K562 (cell line): ENCODE data around the gene FILIP1L. TPM values are rescaled to one million over a fixed set of nuclear protein-coding genes. Genes with fewer than 3 reads are reported as not detected.

Experiments
- ATAC-seq: fragments of 200-7000 bp; cut with Tn5 transposase; 3 replicates; pipeline ENCODE4 v1.9.1; 2020; ENCODE audit warnings: moderate library complexity
- BruUV-seq: library from RNA; stranded (reverse); fragments of 400-500 nt; replicated peaks from 2 replicates; lab custom pipeline; 2021; lab: Mats Ljungman, UMichigan
- CTCF ChIA-PET: fragments of 300-600 bp; formaldehyde crosslinking; extraction: SDS; loops from one replicate; lab custom pipeline; 2021; ENCODE audit warnings: low intra/inter-chr PET ratio; lab: Yijun Ruan, JAX
- POLR2A ChIA-PET: fragments of 300-600, 350-650 bp; sonication (Branson Sonifier 250); formaldehyde crosslinking; extraction: SDS; loops from one replicate; lab custom pipeline; 2021; ENCODE audit warnings: antibody characterized with exemption, inconsistent platforms; lab: Yijun Ruan, JAX
- DNase-seq, 4 experiments: peaks; one replicate each; pipeline versions ENCODE4 v3.0.0 to v3.0.0-alpha.2; 2011 to 2018; ENCODE audit warnings: low spot score in 3 of 4, mixed read lengths in 3 of 4; ENCODE audit errors: extremely low read depth in 1 of 4
- FAIRE-seq: peaks from 2 replicates; lab custom pipeline; 2011; peaks lifted over from hg19 to GRCh38; lab: Jason Lieb, UNC
- H2AFZ ChIP-seq: 2 replicates; pipeline ENCODE4 v1.6.0; 2011; ENCODE audit warnings: low read depth, low read length, control low read depth, inconsistent platforms
- H3K27ac ChIP-seq: fragments of 200-600 bp; 3 replicates; pipeline ENCODE4 v1.8.0; 2011; ENCODE audit warnings: low read depth, mild to moderate bottlenecking, control low read depth, inconsistent platforms, low read length, moderate library complexity, mixed read lengths; ENCODE audit errors: extremely low read depth
- H3K27me3 ChIP-seq, 2 experiments: fragments of 300-600 bp in 1 of 2; 2 replicates in 1 of 2; 3 replicates in 1 of 2; pipeline versions ENCODE4 v1.6.0 to v1.8.0; 2011; ENCODE audit warnings: inconsistent platforms in 2 of 2, low read length in 2 of 2, mild to moderate bottlenecking in 1 of 2, mixed read lengths in 1 of 2, moderate library complexity in 1 of 2; ENCODE audit not compliant: control insufficient read depth in 2 of 2, insufficient read depth in 2 of 2
- H3K36me3 ChIP-seq: fragments of 300-600 bp; 3 replicates; pipeline ENCODE4 v1.8.0; 2011; ENCODE audit warnings: mild to moderate bottlenecking, low read length, inconsistent platforms; ENCODE audit not compliant: control insufficient read depth, insufficient read depth
- H3K4me1 ChIP-seq, 2 experiments: fragments of 200-600 bp in 1 of 2; replicated peaks in 1 of 2; 2 replicates in 1 of 2; 3 replicates in 1 of 2; pipeline versions ENCODE4 v1.5.1 to v1.8.0; 2011; ENCODE audit warnings: inconsistent platforms in 2 of 2, low read length in 2 of 2, mild to moderate bottlenecking in 1 of 2, mixed read lengths in 1 of 2, moderate library complexity in 1 of 2; ENCODE audit not compliant: control insufficient read depth in 2 of 2, insufficient read depth in 2 of 2
- H3K4me2 ChIP-seq: 2 replicates; pipeline ENCODE4 v1.6.1; 2011; ENCODE audit warnings: low read length, control low read depth, inconsistent platforms, mixed read lengths; ENCODE audit not compliant: insufficient read depth
- H3K4me3 ChIP-seq: fragments of 200-600 bp; sonication (generic), shearing (Covaris generic); 2 replicates; pipeline ENCODE4 v1.5.1; 2016; ENCODE audit warnings: control low read depth, inconsistent platforms
- H3K79me2 ChIP-seq: fragments of 200-600 bp; 3 replicates; pipeline ENCODE4 v1.8.0; 2011; ENCODE audit warnings: low read length, inconsistent platforms; ENCODE audit not compliant: control insufficient read depth, insufficient read depth
- H3K9ac ChIP-seq, 2 experiments: 2 replicates each; pipeline versions ENCODE4 v1.6.0 to v1.6.1; 2011; ENCODE audit warnings: low read depth in 2 of 2, low read length in 2 of 2, control low read depth in 1 of 2, inconsistent platforms in 1 of 2, mild to moderate bottlenecking in 1 of 2, mixed read lengths in 1 of 2; ENCODE audit not compliant: insufficient read depth in 1 of 2
- H3K9me1 ChIP-seq: one replicate; pipeline ENCODE4 v1.6.0; 2011; ENCODE audit warnings: inconsistent platforms, mild to moderate bottlenecking, low read length, moderate library complexity; ENCODE audit not compliant: control insufficient read depth, insufficient read depth
- H3K9me3 ChIP-seq: replicated peaks from 2 replicates; pipeline ENCODE4 v1.5.1; 2011; ENCODE audit warnings: low read depth, low read length, inconsistent platforms; ENCODE audit not compliant: control insufficient read depth, insufficient read depth
- H4K20me1 ChIP-seq: replicated peaks from 2 replicates; pipeline ENCODE4 v1.6.1; 2011; ENCODE audit warnings: low read length, inconsistent platforms, mixed read lengths; ENCODE audit not compliant: control insufficient read depth, insufficient read depth
- BRD4 ChIP-seq: fragments of 200-600 bp; sonication (generic); IDR thresholded peaks from 2 replicates; pipeline ENCODE4 v1.6.1; 2017; ENCODE audit warnings: inconsistent platforms
- CEBPB ChIP-seq: fragments of 450-650 bp; IDR thresholded peaks from 2 replicates; pipeline ENCODE4 v1.6.1; 2016; ENCODE audit warnings: missing genetic modification characterization, missing compliant biosample characterization
- EGR1 ChIP-seq: fragments of 450-650 bp; conservative IDR thresholded peaks from 2 replicates; pipeline ENCODE4 v1.6.1; 2017; ENCODE audit warnings: mild to moderate bottlenecking
- HSF4 ChIP-seq: fragments of 250-450 bp; sonication (Bioruptor Pico); IDR thresholded peaks from 2 replicates; pipeline ENCODE4 v2.1.2; 2022; ENCODE audit warnings: mild to moderate bottlenecking, moderate library complexity, borderline replicate concordance
- MCM5 ChIP-seq: fragments of 450-650 bp; IDR thresholded peaks from 2 replicates; pipeline ENCODE4 v1.6.1; 2016; ENCODE audit warnings: low read depth
- RAD21 ChIP-seq, 2 experiments: fragments of 250-450 bp in 1 of 2; fragments of 450-650 bp in 1 of 2; sonication (Bioruptor Pico) in 1 of 2; formaldehyde crosslinking in 1 of 2; IDR thresholded peaks in 1 of 2; conservative IDR thresholded peaks in 1 of 2; 2 replicates each; pipeline versions ENCODE4 v1.4.0 to v1.8.0; 2020 to 2022; ENCODE audit warnings: mild to moderate bottlenecking in 2 of 2, moderate library complexity in 1 of 2
- SAFB ChIP-seq: fragments of 200-400 bp; formaldehyde crosslinking; IDR thresholded peaks from 2 replicates; pipeline ENCODE4 v1.6.1; 2017; ENCODE audit warnings: low read depth, low read length, borderline replicate concordance
- STAT5B ChIP-seq: fragments of 250-450 bp; sonication (Bioruptor Pico); IDR thresholded peaks from 2 replicates; pipeline ENCODE4 v1.8.0; 2021; ENCODE audit warnings: mild to moderate bottlenecking, inconsistent platforms
- SUPT5H ChIP-seq: fragments of 450-650 bp; IDR thresholded peaks from 2 replicates; pipeline ENCODE4 v1.6.1; 2016
- TCF3 ChIP-seq: sonication (generic); formaldehyde crosslinking; IDR thresholded peaks from 2 replicates; pipeline ENCODE4 v1.4.0; 2020; ENCODE audit warnings: mild to moderate bottlenecking, missing genetic modification reagents
- ZNF143 ChIP-seq: sonication (generic); formaldehyde crosslinking; IDR thresholded peaks from 2 replicates; pipeline ENCODE4 v1.9.0; 2022; ENCODE audit warnings: mild to moderate bottlenecking, missing genetic modification reagents
- ZNF644 ChIP-seq: fragments of 200-800 bp; sonication (Bioruptor generic); IDR thresholded peaks from 2 replicates; pipeline ENCODE4 v1.6.1; 2016; ENCODE audit warnings: low read depth, missing genetic modification characterization, missing compliant biosample characterization
- ZNF717 ChIP-seq: fragments of 250-450 bp; sonication (Bioruptor Pico); IDR thresholded peaks from 2 replicates; pipeline ENCODE4 v1.5.0; 2021
- WGBS: fragments of 100-300 bp; shearing (Covaris generic); methylation state at CpG from one replicate; pipeline ENCODE4 v1.1.6; 2016; ENCODE audit warnings: low coverage, mixed read lengths; ENCODE audit not compliant: insufficient coverage; ENCODE audit errors: missing lambda C conversion rate; 5-methylcytosine and 5-hydroxymethylcytosine counted together
- in situ Hi-C: fragments of 300-500 bp; cut with MboI; formaldehyde crosslinking; loops from 4 replicates; pipeline ENCODE4 v1.15.0; 2018; ENCODE audit warnings: inconsistent platforms, mixed read lengths
- intact Hi-C: fragments of 100-400 bp; cut with micrococcal nuclease; formaldehyde crosslinking; loops from 2 replicates; pipeline ENCODE4 v1.14.2; 2022
- polyA plus RNA-seq, 8 experiments: library from polyadenylated mRNA; depleted of rRNA in 4 of 8; stranded (reverse) in 5 of 8; unstranded in 3 of 8; fragments of >200 nt; fragmentation: Nextera tagmentation in 2 of 8; fragmentation: Illumina TruSeq in 1 of 8; extraction: Ambion mirVana in 2 of 8; extraction: Trizol in 1 of 8; gene quantifications; 2 replicates each; pipeline versions ENCODE4 v1.2.1 to v1.2.3, GENCODE V29; 2011 to 2014; ENCODE audit warnings: inconsistent platforms in 1 of 8, missing spikeins in 1 of 8
- total RNA-seq, 7 experiments: library from RNA; depleted of rRNA in 6 of 7; stranded (reverse); fragments of >200 nt in 6 of 7; fragmentation: Illumina TruSeq in 2 of 7; extraction: Trizol in 2 of 7; gene quantifications; 2 replicates each; pipeline versions ENCODE4 v1.2.1 to v1.2.3, GENCODE V29; 2011 to 2021; ENCODE audit warnings: low replicate concordance in 1 of 7
- TF ChIP-seq, protein P1 (sequence below), 2 experiments: fragments of 250-450 bp in 1 of 2; fragments of 450-650 bp in 1 of 2; sonication (Bioruptor Pico) in 1 of 2; IDR thresholded peaks; 2 replicates each; pipeline versions ENCODE4 v1.6.1 to v1.8.0; 2016 to 2021; ENCODE audit warnings: mild to moderate bottlenecking in 2 of 2, moderate library complexity in 2 of 2, missing compliant biosample characterization in 1 of 2, missing genetic modification characterization in 1 of 2
- TF ChIP-seq, protein P2 (sequence below), 3 experiments: fragments of 200-800 bp in 1 of 3; sonication (Bioruptor generic) in 1 of 3; sonication (generic) in 1 of 3; formaldehyde crosslinking in 1 of 3; IDR thresholded peaks; 2 replicates each; pipeline versions ENCODE4 v1.6.1 to v1.8.0; 2016 to 2022; ENCODE audit warnings: mild to moderate bottlenecking in 2 of 3, missing compliant biosample characterization in 2 of 3, missing genetic modification characterization in 2 of 3, missing genetic modification reagents in 1 of 3
- TF ChIP-seq, protein P3 (sequence below): fragments of 250-450 bp; sonication (Bioruptor Pico); IDR thresholded peaks from 2 replicates; pipeline ENCODE4 v1.4.0; 2020; ENCODE audit warnings: mild to moderate bottlenecking
- TF ChIP-seq, protein P4 (sequence below): sonication (generic); formaldehyde crosslinking; IDR thresholded peaks from 2 replicates; pipeline ENCODE4 v1.8.1; 2023; ENCODE audit warnings: mild to moderate bottlenecking, missing genetic modification reagents

The FILIP1L gene
- total and polyA plus RNA-seq, 9 of the 15 experiments (the other 6 are each of a cell fraction or from before 2014, with no cell fraction given) = 0.50 to 2.1 (median 1.1) TPM

DNA sequence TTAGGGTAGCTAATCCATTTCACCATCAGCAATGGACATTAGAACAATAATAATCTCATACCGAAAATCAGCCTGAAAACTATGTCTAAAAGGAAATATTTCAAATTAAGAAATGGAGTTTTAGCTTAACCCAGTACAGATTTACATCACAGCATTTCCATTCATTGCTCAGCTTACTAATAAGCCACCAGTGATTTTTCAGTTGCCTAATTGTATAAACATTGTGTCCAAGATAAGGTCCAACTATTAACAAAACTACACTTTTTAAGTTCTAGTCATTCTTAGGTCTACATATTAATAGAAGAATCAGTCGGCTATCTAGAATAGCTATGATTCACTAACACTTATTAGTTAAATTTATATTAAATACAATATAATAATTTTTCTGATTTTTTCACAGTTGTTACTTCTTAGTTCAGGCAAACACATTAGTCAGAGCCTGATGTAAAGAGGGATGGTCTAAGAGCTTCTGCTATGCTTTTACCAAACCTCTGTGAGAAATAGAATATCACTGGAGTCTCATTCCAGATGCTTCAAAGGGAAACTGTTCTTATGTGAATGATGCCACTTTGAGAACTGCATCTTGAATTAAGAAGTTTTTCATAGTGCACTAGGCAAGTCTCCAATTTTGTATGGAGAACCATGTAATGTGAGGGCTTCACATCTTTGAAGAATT, 222.6 kb downstream of the FILIP1L start:
- H3K27me3 ChIP-seq = no peaks in the 10 kb centered on the region
- H3K4me3 ChIP-seq = no peak overlapping the region
- FAIRE-seq (no peak), ATAC-seq (no peak), DNase-seq (no peak)
- no peaks in the 10 kb centered on the region for H4K20me1 ChIP-seq
- H3K27ac ChIP-seq = no peak overlapping the region
- no peak overlapping the region for H3K4me2 ChIP-seq
- H3K79me2 ChIP-seq = peaks cover 10% of the 10 kb centered on the region; the same call in 2 of the 3 replicates
- WGBS = 89% methylated on average over 2 of the region's 2 CpGs
- ChIA-PET POLR2A (no interaction called here), CTCF (no interaction called here)
- no TSS peak for BruUV-seq
- H3K9ac ChIP-seq = no peak overlapping the region
- no peaks in the 10 kb centered on the region for H3K9me1 ChIP-seq
- intact Hi-C loops = no loop called here
- in situ Hi-C loops = no loop called here
- H3K36me3 ChIP-seq = no peaks in the 10 kb centered on the region
- H3K9me3 ChIP-seq = no peaks in the 10 kb centered on the region
- peaks cover 0 to 3% of the 10 kb centered on the region in 2 experiments; a peak in 1 of 5 replicates for H3K4me1 ChIP-seq
- H2AFZ ChIP-seq = no peak overlapping the region
- no peak for TF ChIP-seq CEBPB (tag)
- TF ChIP-seq SUPT5H = no peak
- no peak for TF ChIP-seq RAD21 (CRISPR knock-in tag; conservative IDR thresholded peaks at IDR 0.05 in 1 of 2, IDR thresholded peaks at IDR 0.05 in 1 of 2)
- no peak for TF ChIP-seq HSF4 (CRISPR knock-in tag)
- no peak for TF ChIP-seq EGR1
- no peak for TF ChIP-seq ZNF644
- no peak for TF ChIP-seq STAT5B (CRISPR knock-in tag)
- TF ChIP-seq ZNF717 = no peak
- TF ChIP-seq, protein P1, sequence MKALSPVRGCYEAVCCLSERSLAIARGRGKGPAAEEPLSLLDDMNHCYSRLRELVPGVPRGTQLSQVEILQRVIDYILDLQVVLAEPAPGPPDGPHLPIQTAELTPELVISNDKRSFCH (CRISPR knock-in tag; IDR thresholded peaks at IDR 0.05) = no peak
- TF ChIP-seq, protein P1 (tag; IDR thresholded peaks at IDR 0.05) = no peak
- TF ChIP-seq ZNF143 = no peak
- TF ChIP-seq MCM5 = no peak
- TF ChIP-seq TCF3 = no peak
- TF ChIP-seq BRD4 = no peak
- TF ChIP-seq, protein P2, sequence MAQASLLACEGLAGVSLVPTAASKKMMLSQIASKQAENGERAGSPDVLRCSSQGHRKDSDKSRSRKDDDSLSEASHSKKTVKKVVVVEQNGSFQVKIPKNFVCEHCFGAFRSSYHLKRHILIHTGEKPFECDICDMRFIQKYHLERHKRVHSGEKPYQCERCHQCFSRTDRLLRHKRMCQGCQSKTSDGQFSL (CRISPR knock-in tag; IDR thresholded peaks at IDR 0.05) = no peak
- TF ChIP-seq, protein P2 (tag; IDR thresholded peaks at IDR 0.05) = no peak
- TF ChIP-seq, protein P3, sequence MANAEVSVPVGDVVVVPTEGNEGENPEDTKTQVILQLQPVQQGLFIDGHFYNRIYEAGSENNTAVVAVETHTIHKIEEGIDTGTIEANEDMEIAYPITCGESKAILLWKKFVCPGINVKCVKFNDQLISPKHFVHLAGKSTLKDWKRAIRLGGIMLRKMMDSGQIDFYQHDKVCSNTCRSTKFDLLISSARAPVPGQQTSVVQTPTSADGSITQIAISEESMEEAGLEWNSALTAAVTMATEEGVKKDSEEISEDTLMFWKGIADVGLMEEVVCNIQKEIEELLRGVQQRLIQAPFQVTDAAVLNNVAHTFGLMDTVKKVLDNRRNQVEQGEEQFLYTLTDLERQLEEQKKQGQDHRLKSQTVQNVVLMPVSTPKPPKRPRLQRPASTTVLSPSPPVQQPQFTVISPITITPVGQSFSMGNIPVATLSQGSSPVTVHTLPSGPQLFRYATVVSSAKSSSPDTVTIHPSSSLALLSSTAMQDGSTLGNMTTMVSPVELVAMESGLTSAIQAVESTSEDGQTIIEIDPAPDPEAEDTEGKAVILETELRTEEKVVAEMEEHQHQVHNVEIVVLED = no peak
- TF ChIP-seq, protein P4, sequence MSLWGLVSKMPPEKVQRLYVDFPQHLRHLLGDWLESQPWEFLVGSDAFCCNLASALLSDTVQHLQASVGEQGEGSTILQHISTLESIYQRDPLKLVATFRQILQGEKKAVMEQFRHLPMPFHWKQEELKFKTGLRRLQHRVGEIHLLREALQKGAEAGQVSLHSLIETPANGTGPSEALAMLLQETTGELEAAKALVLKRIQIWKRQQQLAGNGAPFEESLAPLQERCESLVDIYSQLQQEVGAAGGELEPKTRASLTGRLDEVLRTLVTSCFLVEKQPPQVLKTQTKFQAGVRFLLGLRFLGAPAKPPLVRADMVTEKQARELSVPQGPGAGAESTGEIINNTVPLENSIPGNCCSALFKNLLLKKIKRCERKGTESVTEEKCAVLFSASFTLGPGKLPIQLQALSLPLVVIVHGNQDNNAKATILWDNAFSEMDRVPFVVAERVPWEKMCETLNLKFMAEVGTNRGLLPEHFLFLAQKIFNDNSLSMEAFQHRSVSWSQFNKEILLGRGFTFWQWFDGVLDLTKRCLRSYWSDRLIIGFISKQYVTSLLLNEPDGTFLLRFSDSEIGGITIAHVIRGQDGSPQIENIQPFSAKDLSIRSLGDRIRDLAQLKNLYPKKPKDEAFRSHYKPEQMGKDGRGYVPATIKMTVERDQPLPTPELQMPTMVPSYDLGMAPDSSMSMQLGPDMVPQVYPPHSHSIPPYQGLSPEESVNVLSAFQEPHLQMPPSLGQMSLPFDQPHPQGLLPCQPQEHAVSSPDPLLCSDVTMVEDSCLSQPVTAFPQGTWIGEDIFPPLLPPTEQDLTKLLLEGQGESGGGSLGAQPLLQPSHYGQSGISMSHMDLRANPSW (CRISPR knock-in tag) = no peak
- no peak for TF ChIP-seq SAFB
